IMR-90 (cell line): Measurements from ENCODE around the gene P2RY14. TPM values are rescaled to one million over a fixed set of nuclear protein-coding genes. Genes with fewer than 3 reads are reported as not detected.

Experiments
- ATAC-seq: fragments of 200-7000 bp; cut with Tn5 transposase; 2 replicates; pipeline ENCODE4 v1.9.1; 2020; ENCODE audit warnings: low read depth, mild to moderate bottlenecking, moderate library complexity
- BruUV-seq: library from RNA; stranded (reverse); fragments of 400-500 nt; replicated peaks from 2 replicates; lab custom pipeline; 2021; lab: Mats Ljungman, UMichigan
- CTCF ChIA-PET: fragments of 300-600 bp; formaldehyde crosslinking; extraction: SDS; loops from one replicate; lab custom pipeline; 2021; ENCODE audit warnings: antibody characterized with exemption; lab: Yijun Ruan, JAX
- POLR2A ChIA-PET: fragments of 300-600 bp; sonication (Branson Sonifier 250); formaldehyde crosslinking; loops from one replicate; lab custom pipeline; 2022; ENCODE audit warnings: antibody characterized with exemption; ENCODE audit not compliant: unreplicated experiment; lab: Charles Lee
- DNase-seq: peaks from one replicate; pipeline ENCODE4 v3.0.0; 2013
- H2AFZ ChIP-seq: replicated peaks from 2 replicates; pipeline ENCODE3; 2013; ENCODE audit warnings: low read length, mild to moderate bottlenecking; ENCODE audit not compliant: poor library complexity
- H2AK5ac ChIP-seq: 2 replicates; pipeline ENCODE4 v1.6.1; 2013; ENCODE audit warnings: low read depth, low read length, inconsistent platforms
- H2AK9ac ChIP-seq: replicated peaks from 2 replicates; pipeline ENCODE3; 2013; ENCODE audit warnings: mild to moderate bottlenecking, low read depth, low read length, moderate library complexity; ENCODE audit not compliant: poor library complexity
- H2BK120ac ChIP-seq: 2 replicates; pipeline ENCODE4 v1.6.1; 2013; ENCODE audit warnings: low read depth, low read length, inconsistent platforms
- H2BK15ac ChIP-seq: 3 replicates; pipeline ENCODE4 v1.6.1; 2013; ENCODE audit warnings: low read depth, low read length, inconsistent platforms
- H2BK20ac ChIP-seq: 2 replicates; pipeline ENCODE4 v1.6.1; 2013; ENCODE audit warnings: low read depth, mild to moderate bottlenecking, inconsistent platforms, low read length, moderate library complexity
- H2BK5ac ChIP-seq: 2 replicates; pipeline ENCODE4 v1.6.1; 2013; ENCODE audit warnings: mild to moderate bottlenecking, low read depth, low read length, inconsistent platforms; ENCODE audit not compliant: poor library complexity, severe bottlenecking
- H3K14ac ChIP-seq: replicated peaks from 2 replicates; pipeline ENCODE4 v1.6.1; 2013; ENCODE audit warnings: low read depth, low read length, inconsistent platforms
- H3K18ac ChIP-seq: 2 replicates; pipeline ENCODE4 v1.6.1; 2013; ENCODE audit warnings: low read depth, low read length, control low read depth
- H3K23ac ChIP-seq: 2 replicates; pipeline ENCODE4 v1.6.1; 2013; ENCODE audit warnings: low read depth, low read length, inconsistent platforms
- H3K27ac ChIP-seq: 2 replicates; pipeline ENCODE4 v1.5.1; 2013; ENCODE audit warnings: mild to moderate bottlenecking, control low read depth, low read length; ENCODE audit not compliant: insufficient read depth
- H3K27me3 ChIP-seq: 2 replicates; pipeline ENCODE4 v1.6.1; 2013; ENCODE audit warnings: low read length; ENCODE audit not compliant: control insufficient read depth, insufficient read depth
- H3K36me3 ChIP-seq: 2 replicates; pipeline ENCODE4 v1.6.1; 2013; ENCODE audit warnings: low read length, mixed read lengths; ENCODE audit not compliant: control insufficient read depth, insufficient read depth
- H3K4ac ChIP-seq: 2 replicates; pipeline ENCODE4 v1.6.1; 2013; ENCODE audit warnings: low read depth, low read length, inconsistent platforms
- H3K4me1 ChIP-seq: 2 replicates; pipeline ENCODE4 v1.6.1; 2013; ENCODE audit warnings: low read length, mixed read lengths; ENCODE audit not compliant: control insufficient read depth, insufficient read depth
- H3K4me2 ChIP-seq: 2 replicates; pipeline ENCODE4 v1.6.1; 2013; ENCODE audit warnings: low read depth, mild to moderate bottlenecking, control low read depth, low read length, moderate library complexity
- H3K4me3 ChIP-seq: 2 replicates; pipeline ENCODE4 v1.5.1; 2013; ENCODE audit warnings: low read depth, mild to moderate bottlenecking, control low read depth, low read length, moderate library complexity; ENCODE audit not compliant: insufficient read depth
- H3K56ac ChIP-seq: 2 replicates; pipeline ENCODE4 v1.6.1; 2013; ENCODE audit warnings: low read length, inconsistent platforms; ENCODE audit not compliant: insufficient read depth; ENCODE audit errors: extremely low read depth
- H3K79me1 ChIP-seq, 2 experiments: 2 replicates each; pipeline ENCODE4 v1.6.1; 2013; ENCODE audit warnings: low read length in 2 of 2, inconsistent platforms in 1 of 2, low read depth in 1 of 2
- H3K9ac ChIP-seq: 2 replicates; pipeline ENCODE4 v1.6.1; 2013; ENCODE audit warnings: low read depth, low read length, control low read depth
- H3K9me1 ChIP-seq: 2 replicates; pipeline ENCODE4 v1.6.1; 2013; ENCODE audit warnings: low read length, inconsistent platforms; ENCODE audit not compliant: insufficient read depth
- H3K9me3 ChIP-seq: 2 replicates; pipeline ENCODE4 v1.6.1; 2013; ENCODE audit warnings: low read length; ENCODE audit not compliant: control insufficient read depth, insufficient read depth
- H4K20me1 ChIP-seq: 2 replicates; pipeline ENCODE4 v1.6.1; 2013; ENCODE audit warnings: low read length, inconsistent platforms; ENCODE audit not compliant: insufficient read depth
- H4K5ac ChIP-seq: 2 replicates; pipeline ENCODE4 v1.6.1; 2013; ENCODE audit warnings: mild to moderate bottlenecking, low read depth, low read length, control low read depth
- H4K8ac ChIP-seq, 2 experiments: 2 replicates each; pipeline ENCODE4 v1.6.1; 2013; ENCODE audit warnings: low read depth in 2 of 2, low read length in 2 of 2, control low read depth in 1 of 2, inconsistent platforms in 1 of 2
- H4K91ac ChIP-seq: 2 replicates; pipeline ENCODE4 v1.6.1; 2013; ENCODE audit warnings: low read depth, low read length, inconsistent platforms; ENCODE audit not compliant: insufficient read depth
- BHLHE40 ChIP-seq: fragments of 150-350 bp; IDR thresholded peaks from 2 replicates; pipeline ENCODE4 v1.6.1; 2016; ENCODE audit warnings: mild to moderate bottlenecking, low read depth, low read length
- ELK1 ChIP-seq: fragments of 150-350 bp; IDR thresholded peaks from 2 replicates; pipeline ENCODE4 v1.6.1; 2016; ENCODE audit warnings: low read depth, mild to moderate bottlenecking, low read length, moderate library complexity, borderline replicate concordance
- POLR2A ChIP-seq: IDR thresholded peaks from 2 replicates; pipeline ENCODE4 v1.6.1; 2012; ENCODE audit warnings: mild to moderate bottlenecking, low read depth, low read length
- RFX5 ChIP-seq: IDR thresholded peaks from 2 replicates; pipeline ENCODE4 v1.8.0; 2012; ENCODE audit warnings: low read depth, mild to moderate bottlenecking, low read length, moderate library complexity
- WGBS, 2 experiments: methylation state at CpG; one replicate each; pipeline versions ENCODE4 v1.1.5 to v1.1.7; 2013; ENCODE audit warnings: missing lambda C conversion rate in 2 of 2; ENCODE audit not compliant: insufficient read length in 1 of 2; ENCODE audit errors: extremely low coverage in 2 of 2; 5-methylcytosine and 5-hydroxymethylcytosine counted together
- dilution Hi-C: fragments of 300-500 bp; cut with HindIII; formaldehyde crosslinking; loops from one replicate; pipeline ENCODE4 v1.14.3; 2018; ENCODE audit warnings: low sequenced_read_pairs; ENCODE audit not compliant: unreplicated experiment
- in situ Hi-C: fragments of 300-500 bp; cut with MboI; formaldehyde crosslinking; loops from 3 replicates; pipeline ENCODE4 v1.14.3; 2019; ENCODE audit warnings: low sequenced_read_pairs, inconsistent platforms, mixed read lengths
- intact Hi-C: fragments of 100-400 bp; cut with micrococcal nuclease; formaldehyde crosslinking; loops from 2 replicates; pipeline ENCODE4 v1.10.0; 2022
- polyA plus RNA-seq, 3 experiments: library from polyadenylated mRNA; depleted of rRNA; stranded (reverse); fragments of >200 nt; gene quantifications; 2 replicates each; pipeline ENCODE4 v1.2.3, GENCODE V29; 2012; ENCODE audit warnings: low replicate concordance in 1 of 3
- total RNA-seq: library from RNA; depleted of rRNA; stranded (reverse); fragments of >200 nt; gene quantifications from 2 replicates; pipeline ENCODE4 v1.2.3, GENCODE V29; 2012

Gene P2RY14
- total and polyA plus RNA-seq, 2 of the 4 experiments (the other 2 are of a cell fraction): not detected

GRCh38 chr3:151309566-151309965 lies 31.2 kb upstream of the P2RY14 start:
- no peak for TF ChIP-seq BHLHE40
- TF ChIP-seq POLR2A: no peak
- TF ChIP-seq ELK1: no peak
- no peak for TF ChIP-seq RFX5
- Histone ChIP-seq H3K9ac (no peak overlapping the region), H3K27ac (no peak overlapping the region), H3K18ac (no peak overlapping the region), H3K4me3 (no peak overlapping the region), H2AK5ac (no peak overlapping the region), H3K27me3 (no peaks in the 10 kb centered on the region), H3K23ac (no peak overlapping the region), H3K56ac (no peak overlapping the region), H2AFZ (no peak overlapping the region), H4K20me1 (no peaks in the 10 kb centered on the region), H4K5ac (no peak overlapping the region), H2BK20ac (no peak overlapping the region), H2BK5ac (no peak overlapping the region), H3K9me3 (peaks cover 2% of the 10 kb centered on the region), H3K4me1 (peaks cover 12% of the 10 kb centered on the region), H3K36me3 (no peaks in the 10 kb centered on the region), H2BK120ac (no peak overlapping the region), H3K4ac (no peak overlapping the region), H3K14ac (no peak overlapping the region), H4K91ac (no peak overlapping the region), H3K79me1 (no peaks in the 10 kb centered on the region), H3K9me1 (peaks cover 3% of the 10 kb centered on the region; the same call in 1 of the 2 replicates), H3K4me2 (no peak overlapping the region), H2BK15ac (no peak overlapping the region), H4K8ac (no peak overlapping the region), H2AK9ac (no peak overlapping the region)
- dilution Hi-C loops (no loop called here), intact Hi-C loops (no loop called here), in situ Hi-C loops (no loop called here)
- WGBS, 2 experiments: 100% methylated on average over 1 of the region's 2 CpGs; no CpG with 5 or more reads in 1 of the 2 experiments
- ChIA-PET CTCF (no interaction called here), POLR2A (no interaction called here)
- DNase-seq (no peak), ATAC-seq (no peak)
- no TSS peak for BruUV-seq
